Activated T-cell treated with anti-CD3 and anti-CD28 coated beads, Interleukin-2, amount 50 U/mL, for 4 hours (primary cell): ENCODE data around the gene MAML2. TPM values are rescaled to one million over a fixed set of nuclear protein-coding genes. Genes with fewer than 3 reads are reported as not detected.

Experiments used
- ATAC-seq, 2 donors: fragments of 200-7000 bp; cut with Tn5 transposase; one replicate each; pipeline ENCODE4 v1.10.0; 2021
- DNase-seq: peaks from one replicate; pipeline ENCODE4 v3.0.0-alpha.2; 2020
- H3K27me3 Mint-ChIP-seq: one replicate; pipeline ENCODE4 v1.8.0; 2021; ENCODE audit warnings: low read depth, mixed read lengths
- H3K36me3 Mint-ChIP-seq: one replicate; pipeline ENCODE4 v1.8.0; 2022; ENCODE audit warnings: mixed read lengths; ENCODE audit not compliant: insufficient read depth
- H3K4me1 Mint-ChIP-seq: one replicate; pipeline ENCODE4 v1.8.0; 2021; ENCODE audit warnings: low read depth, mixed read lengths
- H3K4me3 Mint-ChIP-seq: one replicate; pipeline ENCODE4 v1.8.0; 2021; ENCODE audit warnings: mild to moderate bottlenecking, moderate library complexity, mixed read lengths
- H3K9me3 Mint-ChIP-seq: one replicate; pipeline ENCODE4 v1.8.0; 2021; ENCODE audit warnings: mixed read lengths
- total RNA-seq, 3 donors: library from RNA; stranded (reverse); gene quantifications; one replicate each; pipeline ENCODE4 v1.2.1, GENCODE V29; 2021

MAML2 gene
- total RNA-seq, 3 donors from 2014 or later, result 27.3 to 29.8 (median 29.2) TPM

GRCh38 chr11:96037405-96037949, 305.5 kb downstream of the MAML2 start:
- H3K4me3 Mint-ChIP-seq, result no peak overlapping the region
- no peaks in the 10 kb centered on the region for H3K27me3 Mint-ChIP-seq
- peaks cover 31% of the 10 kb centered on the region for H3K4me1 Mint-ChIP-seq
- peaks cover 25% of the 10 kb centered on the region for H3K36me3 Mint-ChIP-seq
- H3K9me3 Mint-ChIP-seq, result no peaks in the 10 kb centered on the region
- no peak for ATAC-seq
- no peak for DNase-seq

GRCh38 chr11:96036863-96037262, 306.1 kb downstream of the MAML2 start:
- Mint-ChIP-seq H3K4me3 (no peak overlapping the region), H3K27me3 (no peaks in the 10 kb centered on the region), H3K36me3 (peaks cover 22% of the 10 kb centered on the region), H3K4me1 (peaks cover 31% of the 10 kb centered on the region), H3K9me3 (no peaks in the 10 kb centered on the region)
- DNase-seq, result no peak
- ATAC-seq, result no peak

GRCh38 chr11:96035740-96036078, 307.3 kb downstream of the MAML2 start:
- H3K4me1 Mint-ChIP-seq, result peaks cover 30% of the 10 kb centered on the region
- no peak for DNase-seq
- peaks cover 18% of the 10 kb centered on the region for H3K36me3 Mint-ChIP-seq
- H3K27me3 Mint-ChIP-seq, result no peaks in the 10 kb centered on the region
- no peak overlapping the region for H3K4me3 Mint-ChIP-seq
- H3K9me3 Mint-ChIP-seq, result no peaks in the 10 kb centered on the region
- ATAC-seq, result no peak

- DNase-seq, result no peak
- Mint-ChIP-seq H3K4me1 (peaks cover 31% of the 10 kb centered on the region), H3K9me3 (no peaks in the 10 kb centered on the region), H3K36me3 (peaks cover 18% of the 10 kb centered on the region), H3K27me3 (no peaks in the 10 kb centered on the region), H3K4me3 (no peak overlapping the region)
- no peak for ATAC-seq
These were observed 307.8 kb downstream of the MAML2 start for GRCh38 chr11:96035031-96035739.

GRCh38 chr11:96033599-96033998, 309.4 kb downstream of the MAML2 start:
- no peaks in the 10 kb centered on the region for H3K27me3 Mint-ChIP-seq
- H3K4me1 Mint-ChIP-seq, result peaks cover 34% of the 10 kb centered on the region
- ATAC-seq (no peak), DNase-seq (no peak)
- H3K9me3 Mint-ChIP-seq, result no peaks in the 10 kb centered on the region
- no peak overlapping the region for H3K4me3 Mint-ChIP-seq
- peaks cover 19% of the 10 kb centered on the region for H3K36me3 Mint-ChIP-seq

GRCh38 chr11:96033095-96033494, 309.9 kb downstream of the MAML2 start:
- H3K4me1 Mint-ChIP-seq, result peaks cover 36% of the 10 kb centered on the region
- no peaks in the 10 kb centered on the region for H3K27me3 Mint-ChIP-seq
- no peak for ATAC-seq

GRCh38 chr11:96028746-96029145, 314.2 kb downstream of the MAML2 start:
- peaks cover 15% of the 10 kb centered on the region for H3K36me3 Mint-ChIP-seq
- DNase-seq (no peak), ATAC-seq (no peak)
- no peaks in the 10 kb centered on the region for H3K27me3 Mint-ChIP-seq
- H3K4me1 Mint-ChIP-seq, result peaks cover 41% of the 10 kb centered on the region
- no peaks in the 10 kb centered on the region for H3K9me3 Mint-ChIP-seq
- H3K4me3 Mint-ChIP-seq, result no peak overlapping the region

More at GRCh38 chr11:96033095-96033494, 309.9 kb downstream of the MAML2 start:
- DNase-seq, result no peak
- Mint-ChIP-seq H3K9me3 (no peaks in the 10 kb centered on the region), H3K36me3 (peaks cover 19% of the 10 kb centered on the region), H3K4me3 (no peak overlapping the region)

DNA sequence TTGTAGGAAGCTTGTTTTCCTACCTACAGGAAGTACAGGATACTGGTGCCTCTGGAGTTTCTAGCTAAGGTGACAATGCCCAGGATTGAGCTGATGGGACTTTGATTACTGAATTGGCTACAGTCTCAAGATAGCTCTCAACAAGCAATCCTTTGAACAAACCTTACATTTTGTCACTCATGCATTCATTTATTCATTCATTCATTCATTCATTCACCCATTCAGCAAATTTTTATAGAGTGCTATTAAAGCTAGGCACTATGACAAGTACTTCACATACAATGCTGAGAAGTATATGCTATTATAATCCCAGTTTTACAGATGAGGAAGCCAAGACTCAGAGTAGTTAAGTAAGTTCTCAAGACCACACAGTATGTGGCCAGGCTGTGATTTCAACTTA, 316.0 kb downstream of the MAML2 start:
- H3K4me1 Mint-ChIP-seq, result peaks cover 42% of the 10 kb centered on the region
- no peaks in the 10 kb centered on the region for H3K9me3 Mint-ChIP-seq
- H3K27me3 Mint-ChIP-seq, result no peaks in the 10 kb centered on the region
- DNase-seq (no peak), ATAC-seq (no peak)
- peaks cover 12% of the 10 kb centered on the region for H3K36me3 Mint-ChIP-seq
- no peak overlapping the region for H3K4me3 Mint-ChIP-seq

- H3K4me3 Mint-ChIP-seq, result no peak overlapping the region
- H3K4me1 Mint-ChIP-seq, result peaks cover 42% of the 10 kb centered on the region
- H3K36me3 Mint-ChIP-seq, result peaks cover 12% of the 10 kb centered on the region
- no peaks in the 10 kb centered on the region for H3K27me3 Mint-ChIP-seq
- DNase-seq, result no peak
- H3K9me3 Mint-ChIP-seq, result no peaks in the 10 kb centered on the region
- peak; percentile 80 to 85 for ATAC-seq
These were observed 316.7 kb downstream of the MAML2 start for GRCh38 chr11:96026310-96026709.

- H3K9me3 Mint-ChIP-seq, result no peaks in the 10 kb centered on the region
- H3K36me3 Mint-ChIP-seq, result peaks cover 11% of the 10 kb centered on the region
- H3K4me3 Mint-ChIP-seq, result no peak overlapping the region
- ATAC-seq, result no peak
- DNase-seq, result no peak
- H3K27me3 Mint-ChIP-seq, result no peaks in the 10 kb centered on the region
- peaks cover 51% of the 10 kb centered on the region for H3K4me1 Mint-ChIP-seq
These were observed 318.3 kb downstream of the MAML2 start for GRCh38 chr11:96024666-96025065.

DNA sequence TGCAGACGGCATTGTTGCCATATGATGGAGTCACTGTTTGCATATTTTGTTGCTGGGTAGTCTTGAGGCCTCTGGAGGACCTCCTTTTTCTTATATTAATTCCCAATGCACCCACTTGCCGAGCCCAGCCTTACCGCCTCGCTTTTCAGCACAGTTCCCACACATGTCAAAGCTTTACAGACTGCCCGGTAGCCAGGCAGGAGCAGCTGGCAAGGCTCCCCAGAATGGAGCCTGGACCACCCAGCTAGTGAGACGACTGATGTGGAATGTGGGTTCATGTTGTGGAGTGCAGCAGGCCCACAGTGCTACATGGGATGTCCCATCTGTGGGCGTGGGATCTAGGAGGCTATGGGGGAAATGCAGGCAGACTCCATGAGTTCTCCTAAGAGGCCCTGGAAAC, 319.7 kb downstream of the MAML2 start:
- Mint-ChIP-seq H3K4me1 (peaks cover 46% of the 10 kb centered on the region), H3K27me3 (no peaks in the 10 kb centered on the region), H3K36me3 (peaks cover 10% of the 10 kb centered on the region), H3K9me3 (no peaks in the 10 kb centered on the region), H3K4me3 (no peak overlapping the region)
- DNase-seq, result no peak
- no peak for ATAC-seq

- DNase-seq, result no peak
- Mint-ChIP-seq H3K9me3 (no peaks in the 10 kb centered on the region), H3K27me3 (no peaks in the 10 kb centered on the region), H3K36me3 (peaks cover 6% of the 10 kb centered on the region), H3K4me3 (no peak overlapping the region), H3K4me1 (peaks cover 40% of the 10 kb centered on the region)
- ATAC-seq, result no peak
These were observed 320.9 kb downstream of the MAML2 start for GRCh38 chr11:96021901-96022650.

DNA sequence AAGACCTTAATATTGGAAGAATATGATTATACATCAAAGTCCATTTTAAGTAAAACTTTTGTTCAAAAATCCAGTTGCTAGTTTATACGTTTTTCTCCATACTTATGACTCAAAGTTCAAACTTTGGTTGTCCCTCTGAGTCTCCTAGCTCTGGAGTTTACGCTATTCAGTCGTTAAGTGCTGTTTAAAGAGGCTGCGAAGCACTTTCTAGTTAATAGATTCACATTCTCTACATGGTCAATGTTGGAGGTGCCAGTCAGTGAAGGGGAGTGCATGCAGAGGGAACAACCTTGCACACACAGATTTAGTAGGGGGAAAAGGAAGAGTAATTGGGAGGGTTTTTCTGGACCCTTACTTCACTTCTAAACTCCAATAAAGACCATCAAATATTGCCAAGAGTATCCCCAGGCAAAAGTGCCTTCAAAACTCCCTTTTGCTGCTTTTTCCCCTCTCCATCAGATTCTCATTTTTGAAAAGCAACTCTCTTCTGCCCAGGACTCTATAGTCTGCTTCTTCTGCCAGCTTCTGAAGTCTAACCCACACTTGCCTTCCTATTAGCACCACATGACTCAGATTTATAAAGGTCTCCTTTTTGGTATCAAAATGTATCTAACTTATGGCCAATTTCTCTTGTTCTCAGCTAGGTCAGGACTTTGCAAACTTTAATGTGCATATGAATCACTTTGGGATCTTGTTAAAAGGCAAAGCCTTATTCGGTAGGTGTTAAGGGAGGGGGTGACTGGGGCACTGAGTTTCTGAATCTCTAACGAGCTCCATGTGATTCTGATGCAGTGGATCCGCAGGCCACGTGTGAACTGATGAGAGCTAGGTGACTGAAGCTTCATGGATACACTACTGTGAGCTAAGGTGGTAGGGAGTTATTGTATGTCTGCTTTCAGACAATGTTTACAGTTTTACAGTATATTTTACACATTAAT, 322.9 kb downstream of the MAML2 start:
- peak; percentile 39 to 66 for ATAC-seq

DNA sequence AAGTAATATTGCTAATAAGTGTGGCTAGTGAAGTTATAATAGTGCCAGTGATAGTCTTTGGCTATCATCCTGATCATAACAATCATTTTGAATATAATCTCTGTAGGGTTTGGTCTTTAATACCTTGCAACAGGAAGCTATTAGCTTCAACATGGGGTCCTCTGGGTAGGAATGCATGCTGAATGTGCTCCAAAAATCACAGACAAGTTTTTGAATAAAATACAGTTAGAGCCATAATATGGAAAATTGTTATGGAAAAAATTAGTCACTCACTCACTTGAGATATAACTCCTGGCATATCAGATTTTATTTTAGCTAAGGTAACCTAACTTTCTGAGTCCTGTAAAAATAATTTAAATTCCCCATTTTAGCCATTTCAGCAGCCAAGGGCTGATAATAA, 323.7 kb downstream of the MAML2 start:
- DNase-seq (no peak), ATAC-seq (no peak)
- Mint-ChIP-seq H3K27me3 (no peaks in the 10 kb centered on the region), H3K4me3 (no peak overlapping the region), H3K36me3 (peaks cover 5% of the 10 kb centered on the region), H3K4me1 (peaks cover 46% of the 10 kb centered on the region), H3K9me3 (no peaks in the 10 kb centered on the region)

More for the DNA sequence above, 322.9 kb downstream of the MAML2 start:
- no peaks in the 10 kb centered on the region for H3K27me3 Mint-ChIP-seq
- H3K4me3 Mint-ChIP-seq, result no peak overlapping the region
- peaks cover 5% of the 10 kb centered on the region for H3K36me3 Mint-ChIP-seq
- DNase-seq, result no peak
- H3K9me3 Mint-ChIP-seq, result no peaks in the 10 kb centered on the region
- H3K4me1 Mint-ChIP-seq, result peaks cover 46% of the 10 kb centered on the region
